Stimulated activated CD8-positive, alpha-beta memory T cell treated with anti-CD3 and anti-CD28 coated beads, Interleukin-12 subunit alpha, Interleukin-12 subunit beta, amount 100 ng/mL, for 1 hour (primary cell): ENCODE measurements around the gene PLEKHA8.

Experiments used
- DNase-seq: peaks from one replicate; pipeline ENCODE4 v3.0.0-alpha.2; 2020; ENCODE audit warnings: low read depth

The PLEKHA8 gene

GRCh38 chr7:30169579-30169978 is 141.4 kb downstream of the PLEKHA8 start:
- no peak for DNase-seq

- DNase-seq, result no peak
These were observed 142.4 kb downstream of the PLEKHA8 start for GRCh38 chr7:30170476-30171205.

GRCh38 chr7:30171766-30172447 is 143.7 kb downstream of the PLEKHA8 start:
- no peak for DNase-seq

GRCh38 chr7:30172451-30172850 is 144.2 kb downstream of the PLEKHA8 start:
- DNase-seq, result no peak

- no peak for DNase-seq
These were observed 145.1 kb downstream of the PLEKHA8 start for GRCh38 chr7:30173058-30173897.

- no peak for DNase-seq
These were observed 147.0 kb downstream of the PLEKHA8 start for GRCh38 chr7:30175180-30175579.

- DNase-seq, result no peak
These were observed 147.5 kb downstream of the PLEKHA8 start for GRCh38 chr7:30175636-30176147.

- DNase-seq, result no peak
These were observed 148.4 kb downstream of the PLEKHA8 start for GRCh38 chr7:30176463-30177109.

GRCh38 chr7:30177186-30177585 is 149.0 kb downstream of the PLEKHA8 start:
- DNase-seq, result no peak

GRCh38 chr7:30177965-30178364 is 149.8 kb downstream of the PLEKHA8 start:
- no peak for DNase-seq

- no peak for DNase-seq
These were observed 150.7 kb downstream of the PLEKHA8 start for GRCh38 chr7:30178748-30179436.
